Measurements from ENCODE around the gene RNF220.
A peak's percentile ranks its signal among the peaks of the same experiment; 100 is the strongest.
"Not testable (repeated sequence)": the region's sequence is repeated elsewhere in the genome, so short reads cannot be mapped to it uniquely, and the experiment has no call there.

The RNF220 gene

GRCh38 chr1:44654621-44655187 lies 249.6 kb downstream of the RNF220 start:
- DNase-seq (ENCODE audit: low read depth) = no peak

- no peak for DNase-seq (ENCODE audit: low read depth)
Observed at GRCh38 chr1:44655609-44656008, 250.6 kb downstream of the RNF220 start.

GRCh38 chr1:44659566-44659965 lies 254.5 kb downstream of the RNF220 start:
- DNase-seq (ENCODE audit: low read depth) = no peak

GRCh38 chr1:44660176-44660575 lies 255.1 kb downstream of the RNF220 start:
- no peak for DNase-seq (ENCODE audit: low read depth)

GRCh38 chr1:44661781-44662682 lies 257.0 kb downstream of the RNF220 start:
- no peak for DNase-seq (ENCODE audit: low read depth)

GRCh38 chr1:44662683-44663030 lies 257.6 kb downstream of the RNF220 start:
- DNase-seq (ENCODE audit: low read depth) = no peak

GRCh38 chr1:44663417-44663816 lies 258.4 kb downstream of the RNF220 start:
- no peak for DNase-seq (ENCODE audit: low read depth)

GRCh38 chr1:44664730-44665370 lies 259.8 kb downstream of the RNF220 start:
- DNase-seq (ENCODE audit: low read depth) = peak; percentile 18

- DNase-seq (ENCODE audit: low read depth) = not testable (repeated sequence)
Observed at GRCh38 chr1:44666719-44667118, 261.7 kb downstream of the RNF220 start.

GRCh38 chr1:44670751-44671640 lies 265.9 kb downstream of the RNF220 start:
- DNase-seq (ENCODE audit: low read depth) = no peak

- DNase-seq (ENCODE audit: low read depth) = no peak
Observed at GRCh38 chr1:44672254-44672955, 267.4 kb downstream of the RNF220 start.

- DNase-seq (ENCODE audit: low read depth) = no peak
Observed at GRCh38 chr1:44672961-44673674, 268.1 kb downstream of the RNF220 start.

GRCh38 chr1:44673675-44674112 lies 268.6 kb downstream of the RNF220 start:
- DNase-seq (ENCODE audit: low read depth) = no peak

- DNase-seq (ENCODE audit: low read depth) = peak; percentile 95
Observed at GRCh38 chr1:44674113-44675000, 269.3 kb downstream of the RNF220 start, which contains the start of the genes ARMH1 and TMEM53. TSS of gene ARMH1 (plus strand) at chr1:44674714. CDS start at chr1:44689698, 14,984 bp downstream. TSS of gene TMEM53 (minus strand) at chr1:44674481. CDS start at chr1:44674391, 90 bp downstream.

GRCh38 chr1:44675186-44675585 lies 270.1 kb downstream of the RNF220 start:
- DNase-seq (ENCODE audit: low read depth) = no peak

- DNase-seq (ENCODE audit: low read depth) = no peak
Observed at GRCh38 chr1:44676484-44677200, 271.6 kb downstream of the RNF220 start.

GRCh38 chr1:44677201-44677766 lies 272.2 kb downstream of the RNF220 start:
- DNase-seq (ENCODE audit: low read depth) = no peak

GRCh38 chr1:44678120-44678519 lies 273.1 kb downstream of the RNF220 start:
- no peak for DNase-seq (ENCODE audit: low read depth)

Measured in activated T-cell treated with anti-CD3 and anti-CD28 coated beads for 24 hours (primary cell).